CD4-positive, alpha-beta T cell treated with Interleukin-6 for 4 hours (primary cell): ENCODE data around the gene YY1AP1.
"Not testable (repeated sequence)": the region's sequence is repeated elsewhere in the genome, so short reads cannot be mapped to it uniquely, and the experiment has no call there.

Experiments used
- DNase-seq: peaks from one replicate; pipeline ENCODE4 v3.0.0-alpha.2; 2020; ENCODE audit warnings: mixed read lengths

Gene YY1AP1

GRCh38 chr1:155645648-155646047 lies 42.9 kb downstream of the YY1AP1 start:
- DNase-seq = no peak

GRCh38 chr1:155645034-155645598 lies 43.5 kb downstream of the YY1AP1 start:
- no peak for DNase-seq

GRCh38 chr1:155643230-155643629 lies 45.3 kb downstream of the YY1AP1 start:
- DNase-seq = no peak

- not testable (repeated sequence) for DNase-seq
These were observed 45.9 kb downstream of the YY1AP1 start for GRCh38 chr1:155642559-155643180.

GRCh38 chr1:155640367-155640766 lies 48.2 kb downstream of the YY1AP1 start:
- no peak for DNase-seq

- DNase-seq = no peak
These were observed 52.0 kb downstream of the YY1AP1 start for GRCh38 chr1:155636397-155637153.

- DNase-seq = not testable (repeated sequence)
These were observed 62.1 kb downstream of the YY1AP1 start for GRCh38 chr1:155626428-155626827.

- DNase-seq = no peak
These were observed 65.2 kb downstream of the YY1AP1 start for GRCh38 chr1:155623357-155623756.

- DNase-seq = no peak
These were observed 66.4 kb downstream of the YY1AP1 start for GRCh38 chr1:155622191-155622590.

- DNase-seq = not testable (repeated sequence)
These were observed 75.3 kb downstream of the YY1AP1 start for GRCh38 chr1:155613226-155613625.

- DNase-seq = not testable (repeated sequence)
These were observed 78.3 kb downstream of the YY1AP1 start for GRCh38 chr1:155610257-155610647.

- peak; percentile 95 for DNase-seq
These were observed 78.9 kb downstream of the YY1AP1 start, which contains the start of gene MSTO1 for GRCh38 chr1:155609515-155610256. MSTO1 (plus strand) TSS chr1:155610218; CDS start chr1:155610249, 31 bp downstream.
